ENCODE data around the gene CCN5.

Gene CCN5

GRCh38 chr20:44768854-44769480 is 53.8 kb downstream of the CCN5 start:
- no peak for TF ChIP-seq CTCF (IDR thresholded peaks at IDR 0.05; ENCODE audit: low read length, missing control alignments)
- no peak overlapping the region for H3K4me3 ChIP-seq (replicated peaks; ENCODE audit: low read depth, low read length)
- no peak for DNase-seq (ENCODE audit: low read depth)

- no peak for TF ChIP-seq CTCF (IDR thresholded peaks at IDR 0.05; ENCODE audit: low read length, missing control alignments)
- H3K4me3 ChIP-seq (replicated peaks; ENCODE audit: low read depth, low read length), result no peak overlapping the region
- no peak for DNase-seq (ENCODE audit: low read depth)
Observed at GRCh38 chr20:44769481-44769863, 54.3 kb downstream of the CCN5 start.

GRCh38 chr20:44770484-44771171 is 55.5 kb downstream of the CCN5 start:
- TF ChIP-seq CTCF (IDR thresholded peaks at IDR 0.05; ENCODE audit: low read length, missing control alignments), result no peak
- no peak for DNase-seq (ENCODE audit: low read depth)
- no peak overlapping the region for H3K4me3 ChIP-seq (replicated peaks; ENCODE audit: low read depth, low read length)

GRCh38 chr20:44771172-44771535 is 56.0 kb downstream of the CCN5 start:
- no peak for DNase-seq (ENCODE audit: low read depth)
- H3K4me3 ChIP-seq (replicated peaks; ENCODE audit: low read depth, low read length), result no peak overlapping the region
- no peak for TF ChIP-seq CTCF (IDR thresholded peaks at IDR 0.05; ENCODE audit: low read length, missing control alignments)

- H3K4me3 ChIP-seq (replicated peaks; ENCODE audit: low read depth, low read length), result no peak overlapping the region
- TF ChIP-seq CTCF (IDR thresholded peaks at IDR 0.05; ENCODE audit: low read length, missing control alignments), result no peak
- DNase-seq (ENCODE audit: low read depth), result no peak
Observed at GRCh38 chr20:44772636-44773035, 57.5 kb downstream of the CCN5 start.

- no peak overlapping the region for H3K4me3 ChIP-seq (replicated peaks; ENCODE audit: low read depth, low read length)
- no peak for TF ChIP-seq CTCF (IDR thresholded peaks at IDR 0.05; ENCODE audit: low read length, missing control alignments)
- no peak for DNase-seq (ENCODE audit: low read depth)
Observed at GRCh38 chr20:44773070-44773829, 58.1 kb downstream of the CCN5 start.
